HUES48 (cell line): ENCODE data around the gene MYO1E.

Experiments used
- H3K27ac ChIP-seq: one replicate; pipeline ENCODE4 v1.7.0; 2013; ENCODE audit warnings: low read depth, low read length, inconsistent platforms
- H3K27me3 ChIP-seq: 2 replicates; pipeline ENCODE4 v1.6.1; 2013; ENCODE audit warnings: mild to moderate bottlenecking, low read length; ENCODE audit not compliant: control insufficient read depth, insufficient read depth
- H3K36me3 ChIP-seq: 2 replicates; pipeline ENCODE4 v1.6.1; 2013; ENCODE audit warnings: low read length; ENCODE audit not compliant: control insufficient read depth, insufficient read depth
- H3K4me1 ChIP-seq: 2 replicates; pipeline ENCODE4 v1.6.1; 2013; ENCODE audit warnings: mild to moderate bottlenecking, low read length; ENCODE audit not compliant: control insufficient read depth, insufficient read depth
- H3K4me3 ChIP-seq: 2 replicates; pipeline ENCODE4 v1.5.1; 2013; ENCODE audit warnings: mild to moderate bottlenecking, low read depth, low read length
- H3K9ac ChIP-seq: 2 replicates; pipeline ENCODE4 v1.6.1; 2013; ENCODE audit warnings: mild to moderate bottlenecking, low read depth, low read length, moderate library complexity
- H3K9me3 ChIP-seq: 2 replicates; pipeline ENCODE4 v1.6.1; 2013; ENCODE audit warnings: low read length; ENCODE audit not compliant: control insufficient read depth, insufficient read depth

The MYO1E gene

GRCh38 chr15:59260090-59260489 is 112.6 kb downstream of the MYO1E start:
- H3K4me3 ChIP-seq: no peak overlapping the region
- peaks cover 25% of the 10 kb centered on the region for H3K36me3 ChIP-seq
- no peaks in the 10 kb centered on the region for H3K27me3 ChIP-seq
- no peaks in the 10 kb centered on the region for H3K9me3 ChIP-seq
- H3K9ac ChIP-seq: no peak overlapping the region
- H3K4me1 ChIP-seq: no peaks in the 10 kb centered on the region
- H3K27ac ChIP-seq: no peak overlapping the region

GRCh38 chr15:59259137-59259943 is 113.3 kb downstream of the MYO1E start:
- no peak overlapping the region for H3K27ac ChIP-seq
- H3K36me3 ChIP-seq: peaks cover 26% of the 10 kb centered on the region
- H3K4me3 ChIP-seq: no peak overlapping the region
- H3K4me1 ChIP-seq: no peaks in the 10 kb centered on the region
- no peak overlapping the region for H3K9ac ChIP-seq
- H3K9me3 ChIP-seq: no peaks in the 10 kb centered on the region
- no peaks in the 10 kb centered on the region for H3K27me3 ChIP-seq

DNA sequence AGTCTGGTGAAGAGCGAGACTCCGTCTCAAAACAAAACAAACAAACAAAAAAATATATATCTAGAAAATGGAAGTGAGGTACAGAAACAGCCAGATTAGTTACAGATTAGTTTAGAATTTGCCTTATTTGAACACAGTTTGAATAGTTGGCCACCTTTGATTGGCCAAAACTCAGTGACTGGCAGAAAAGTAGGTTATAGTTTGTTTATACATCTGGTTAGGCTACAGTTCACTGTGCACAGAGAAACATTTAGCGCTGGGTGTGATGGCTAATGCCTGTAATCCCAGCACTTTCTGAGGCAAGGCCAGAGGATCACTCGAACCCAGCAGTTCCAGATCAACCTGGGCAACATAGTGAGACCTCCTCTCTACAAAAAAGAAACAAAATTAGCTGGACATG is 114.4 kb downstream of the MYO1E start:
- Histone ChIP-seq H3K4me1 (no peaks in the 10 kb centered on the region), H3K9ac (no peak overlapping the region), H3K9me3 (no peaks in the 10 kb centered on the region), H3K27me3 (no peaks in the 10 kb centered on the region), H3K36me3 (peaks cover 32% of the 10 kb centered on the region), H3K27ac (no peak overlapping the region), H3K4me3 (no peak overlapping the region)

DNA sequence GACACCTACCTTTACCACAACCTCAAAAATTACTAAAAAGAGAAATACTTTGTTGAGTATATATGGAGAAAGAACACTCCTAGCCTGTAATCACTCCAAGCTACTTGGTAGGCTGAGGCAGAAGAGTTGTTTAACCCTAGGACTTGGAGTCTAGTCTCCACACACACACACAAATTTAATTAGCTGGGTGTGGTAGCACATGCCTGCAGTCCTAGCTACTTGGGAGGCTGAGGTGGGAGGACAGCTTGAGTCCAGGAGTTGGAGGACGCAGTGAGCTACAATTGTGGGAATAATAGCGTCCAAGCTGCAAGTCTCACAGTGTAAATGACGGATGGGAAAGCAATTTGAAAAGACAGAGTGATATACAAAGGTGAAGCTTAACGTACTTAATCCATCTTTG is 115.5 kb downstream of the MYO1E start:
- H3K27ac ChIP-seq: no peak overlapping the region

GRCh38 chr15:59256482-59256881 is 116.2 kb downstream of the MYO1E start:
- Histone ChIP-seq H3K36me3 (peaks cover 35% of the 10 kb centered on the region), H3K4me1 (no peaks in the 10 kb centered on the region), H3K27ac (no peak overlapping the region)

More for the DNA sequence above, 115.5 kb downstream of the MYO1E start:
- Histone ChIP-seq H3K27me3 (no peaks in the 10 kb centered on the region), H3K9ac (no peak overlapping the region), H3K4me3 (no peak overlapping the region), H3K36me3 (peaks cover 34% of the 10 kb centered on the region), H3K4me1 (no peaks in the 10 kb centered on the region), H3K9me3 (no peaks in the 10 kb centered on the region)

GRCh38 chr15:59255680-59256336 is 116.9 kb downstream of the MYO1E start:
- no peak overlapping the region for H3K9ac ChIP-seq
- H3K4me1 ChIP-seq: no peaks in the 10 kb centered on the region
- no peak overlapping the region for H3K27ac ChIP-seq
- H3K36me3 ChIP-seq: peaks cover 42% of the 10 kb centered on the region
- H3K9me3 ChIP-seq: no peaks in the 10 kb centered on the region
- no peak overlapping the region for H3K4me3 ChIP-seq
- no peaks in the 10 kb centered on the region for H3K27me3 ChIP-seq

More at GRCh38 chr15:59256482-59256881, 116.2 kb downstream of the MYO1E start:
- H3K27me3 ChIP-seq: no peaks in the 10 kb centered on the region
- no peak overlapping the region for H3K9ac ChIP-seq
- H3K4me3 ChIP-seq: no peak overlapping the region
- H3K9me3 ChIP-seq: no peaks in the 10 kb centered on the region

DNA sequence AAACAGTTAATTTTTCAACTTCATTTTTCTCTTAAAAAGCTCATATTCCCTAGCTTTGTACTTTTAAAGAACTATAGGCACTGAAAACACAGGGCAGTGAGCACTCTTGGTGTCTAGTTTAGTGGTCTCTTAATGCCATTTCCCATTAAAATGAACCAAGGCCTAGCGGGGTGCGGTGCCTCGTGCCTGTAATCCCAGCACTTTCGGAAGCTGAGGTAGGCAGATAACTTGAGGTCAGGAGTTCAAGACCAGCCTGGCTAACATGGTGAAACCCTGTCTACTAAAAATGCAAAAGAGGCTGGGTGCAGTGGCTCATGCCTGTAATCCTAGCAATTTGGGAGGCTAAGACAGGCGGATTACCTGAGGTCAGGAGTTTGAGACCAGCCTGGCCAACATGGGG is 120.5 kb downstream of the MYO1E start:
- no peak overlapping the region for H3K4me3 ChIP-seq
- H3K27ac ChIP-seq: no peak overlapping the region
- H3K9ac ChIP-seq: no peak overlapping the region
- H3K9me3 ChIP-seq: no peaks in the 10 kb centered on the region
- peaks cover 3% of the 10 kb centered on the region; the same call in 1 of the 2 replicates for H3K4me1 ChIP-seq
- H3K36me3 ChIP-seq: peaks cover 34% of the 10 kb centered on the region
- no peaks in the 10 kb centered on the region for H3K27me3 ChIP-seq

- Histone ChIP-seq H3K27ac (no peak overlapping the region), H3K36me3 (peaks cover 38% of the 10 kb centered on the region), H3K4me1 (peaks cover 3% of the 10 kb centered on the region; the same call in 1 of the 2 replicates)
Observed at GRCh38 chr15:59251001-59251845, 121.4 kb downstream of the MYO1E start.

GRCh38 chr15:59250249-59250648 is 122.4 kb downstream of the MYO1E start:
- Histone ChIP-seq H3K36me3 (peaks cover 30% of the 10 kb centered on the region), H3K27me3 (no peaks in the 10 kb centered on the region), H3K9ac (no peak overlapping the region), H3K27ac (no peak overlapping the region), H3K4me3 (no peak overlapping the region), H3K9me3 (no peaks in the 10 kb centered on the region), H3K4me1 (peaks cover 3% of the 10 kb centered on the region; the same call in 1 of the 2 replicates)

More at GRCh38 chr15:59251001-59251845, 121.4 kb downstream of the MYO1E start:
- Histone ChIP-seq H3K9ac (no peak overlapping the region), H3K9me3 (no peaks in the 10 kb centered on the region), H3K4me3 (no peak overlapping the region), H3K27me3 (no peaks in the 10 kb centered on the region)

GRCh38 chr15:59249816-59250215 is 122.9 kb downstream of the MYO1E start:
- Histone ChIP-seq H3K4me1 (peaks cover 3% of the 10 kb centered on the region; the same call in 1 of the 2 replicates), H3K9me3 (no peaks in the 10 kb centered on the region), H3K27ac (no peak overlapping the region), H3K9ac (no peak overlapping the region), H3K27me3 (no peaks in the 10 kb centered on the region), H3K4me3 (no peak overlapping the region), H3K36me3 (peaks cover 27% of the 10 kb centered on the region)
